Activated CD4-positive, alpha-beta T cell treated with anti-CD3 and anti-CD28 coated beads, Interleukin-2, amount 50 U/mL, for 24 hours (primary cell): Measurements from ENCODE around the gene RNF168.
"Not testable (repeated sequence)": the region's sequence is repeated elsewhere in the genome, so short reads cannot be mapped to it uniquely, and the experiment has no call there.

Experiments
- DNase-seq, 2 donors: peaks; one replicate each; pipeline ENCODE4 v3.0.0-alpha.2; 2020; ENCODE audit warnings: low read depth in 1 of 2, low spot score in 1 of 2

The RNF168 gene

GRCh38 chr3:196503196-196504076, at the start of gene RNF168:
Gene RNF168, minus strand, starts transcription at chr3:196503768. Its CDS starts 595 bp downstream, at chr3:196503173.
- DNase-seq, result peak; percentile 82 to 94

DNA sequence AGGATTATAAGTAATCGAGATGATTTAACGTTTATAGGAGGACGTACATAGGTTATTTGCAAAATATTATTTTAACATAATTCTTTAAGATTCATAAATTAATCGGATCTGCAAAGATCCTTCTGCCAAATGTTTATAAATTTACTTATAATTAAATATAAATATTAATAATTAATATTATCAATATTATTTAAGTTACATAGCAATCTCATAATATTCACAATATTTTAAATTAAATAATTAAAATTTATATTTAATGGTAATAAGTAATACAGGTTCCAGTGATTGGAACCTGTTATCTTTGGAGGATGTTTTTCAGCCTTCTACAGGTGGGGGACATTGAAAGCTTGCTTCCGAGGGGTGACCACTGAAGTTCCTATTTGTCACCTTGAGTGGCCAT, 48.7 kb upstream of the RNF168 start:
- no peak for DNase-seq

GRCh38 chr3:196550172-196550571, 46.6 kb upstream of the RNF168 start:
- not testable (repeated sequence) for DNase-seq

DNA sequence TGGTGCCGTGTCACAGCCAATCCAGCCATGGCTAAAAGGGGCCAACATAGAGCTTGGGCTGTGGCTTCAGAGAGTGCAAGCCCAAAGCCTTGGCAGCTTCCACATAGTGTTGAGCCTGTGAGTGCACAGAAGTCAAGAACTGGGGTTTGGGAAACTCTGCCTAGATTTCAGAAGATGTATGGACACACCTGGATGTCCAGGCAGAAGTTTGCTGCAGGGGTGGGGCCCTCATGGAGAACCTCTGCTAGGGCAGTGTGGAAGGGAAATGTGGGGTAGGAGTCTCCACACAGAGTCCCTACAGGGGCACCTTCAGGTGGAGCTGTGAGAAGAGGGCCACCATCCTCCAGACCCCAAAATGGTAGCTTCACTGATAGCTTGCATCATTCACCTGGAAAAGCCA, 45.7 kb upstream of the RNF168 start:
- not testable (repeated sequence) for DNase-seq

DNA sequence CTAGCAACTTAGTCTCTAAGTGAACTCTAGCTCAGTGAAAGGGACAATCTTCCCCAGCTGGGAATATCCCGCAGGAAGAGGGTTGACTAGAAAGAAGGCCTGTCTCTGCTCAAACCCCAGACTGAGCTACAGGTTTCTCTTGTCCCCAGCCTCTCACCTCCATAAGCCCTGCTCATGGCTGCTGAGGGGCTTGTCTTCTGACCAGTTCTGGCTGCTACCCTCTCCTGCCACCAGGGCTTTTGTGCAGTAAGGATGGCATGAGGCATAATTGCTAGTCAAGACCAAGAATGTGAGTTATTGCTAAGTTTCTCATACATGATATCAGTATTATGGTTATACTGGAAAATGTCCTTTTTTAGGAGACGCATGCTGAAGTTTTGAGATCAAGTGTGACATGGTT, 43.5 kb upstream of the RNF168 start:
- no peak for DNase-seq

DNA sequence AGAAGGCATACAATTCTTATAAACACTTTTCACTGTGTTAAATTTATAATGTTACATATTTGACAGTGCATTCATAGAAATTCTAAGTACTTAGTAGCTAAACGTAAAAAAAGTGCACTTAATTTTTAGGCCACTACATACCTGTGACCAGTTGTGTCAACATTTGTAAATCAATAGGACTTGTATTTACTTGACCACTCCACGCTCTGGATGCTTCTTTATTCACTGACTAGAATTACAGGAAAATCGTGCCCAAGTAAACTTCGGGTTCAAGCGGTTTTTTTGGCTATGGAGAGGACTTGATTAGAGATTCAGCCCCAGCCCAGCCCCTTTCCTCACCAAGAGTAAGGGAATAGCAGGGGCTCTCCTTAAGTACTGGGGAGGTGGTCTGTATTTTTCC, 43.0 kb upstream of the RNF168 start:
- DNase-seq, result no peak

DNA sequence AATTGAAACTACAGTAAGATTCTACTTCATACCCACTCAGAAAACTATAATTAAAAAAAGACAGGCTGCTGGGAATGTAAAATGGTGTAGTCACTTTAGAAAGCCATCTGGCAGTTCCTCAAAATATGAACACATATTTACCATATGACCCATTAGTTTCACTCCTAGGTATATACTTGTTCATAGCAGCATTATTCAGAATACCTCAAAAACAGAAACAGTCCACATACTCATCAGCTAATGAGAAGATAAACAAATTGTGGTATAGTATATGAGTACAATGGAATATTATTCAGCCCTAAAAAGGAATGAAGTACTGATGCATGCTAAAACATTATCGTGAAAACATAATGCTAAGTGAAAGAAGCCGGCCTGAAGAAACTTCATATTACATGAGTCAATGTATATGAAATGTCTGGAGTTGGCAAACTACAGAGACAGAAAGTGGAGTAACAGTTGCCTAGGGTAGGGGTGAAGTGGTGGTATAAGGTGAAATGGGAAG, 41.0 kb upstream of the RNF168 start:
- no peak for DNase-seq

- no peak for DNase-seq
These were observed 38.3 kb upstream of the RNF168 start for GRCh38 chr3:196541684-196542445.

GRCh38 chr3:196537319-196537984, 33.9 kb upstream of the RNF168 start:
- peak; percentile 33 to 44 for DNase-seq

DNA sequence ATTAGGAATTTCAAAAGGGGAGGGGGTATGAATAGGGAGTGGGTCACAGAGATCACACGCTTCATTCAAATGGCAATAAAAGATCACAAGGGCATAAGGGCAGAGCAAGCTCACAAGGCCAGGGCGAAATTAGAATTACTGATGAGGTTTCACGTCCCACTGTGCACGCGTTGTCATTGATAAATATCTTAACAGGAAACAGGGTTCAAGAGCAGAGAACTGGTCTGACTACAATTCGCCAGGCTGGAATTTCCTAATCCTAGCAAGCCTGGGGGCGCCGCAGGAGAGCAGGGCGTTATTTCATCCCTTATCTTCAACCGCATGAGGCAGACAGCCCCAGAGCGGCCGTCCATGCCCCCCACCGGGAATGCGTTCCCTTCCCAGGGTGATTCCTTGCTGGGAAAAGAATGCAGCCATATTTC, 29.7 kb upstream of the RNF168 start:
- DNase-seq, result no peak

- no peak for DNase-seq
These were observed 27.9 kb upstream of the RNF168 start for GRCh38 chr3:196531418-196531817.

GRCh38 chr3:196528639-196529233, 25.2 kb upstream of the RNF168 start:
- peak; percentile 75 to 77 for DNase-seq

DNA sequence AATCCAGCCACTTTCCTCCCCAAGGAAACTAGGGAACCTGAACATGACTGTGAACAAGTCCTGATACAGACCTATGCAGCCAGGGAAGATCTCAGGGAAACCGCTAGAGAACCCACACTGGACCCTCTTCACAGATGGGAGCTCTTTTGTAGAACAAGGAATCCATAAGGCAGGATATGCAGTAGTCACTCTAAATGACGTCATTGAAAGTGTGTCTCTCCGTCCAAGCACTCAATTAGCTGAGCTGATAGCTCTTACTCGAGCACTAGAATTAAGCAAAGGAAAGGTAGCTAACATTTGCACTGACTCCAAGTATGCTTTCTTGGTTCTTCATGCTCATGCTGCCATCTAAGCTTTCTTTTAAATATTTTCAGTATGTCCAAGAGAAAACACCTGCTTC, 21.6 kb upstream of the RNF168 start:
- no peak for DNase-seq

- DNase-seq, result no peak
These were observed 21.0 kb upstream of the RNF168 start for GRCh38 chr3:196524527-196524926.

GRCh38 chr3:196523841-196524240, 20.3 kb upstream of the RNF168 start:
- DNase-seq, result no peak

GRCh38 chr3:196521291-196521690, 17.7 kb upstream of the RNF168 start:
- not testable (repeated sequence) for DNase-seq

- no peak for DNase-seq
These were observed 16.1 kb upstream of the RNF168 start for GRCh38 chr3:196519718-196520082.

- DNase-seq, result peak; percentile 23 to 52
These were observed 15.6 kb upstream of the RNF168 start for GRCh38 chr3:196518966-196519717.

DNA sequence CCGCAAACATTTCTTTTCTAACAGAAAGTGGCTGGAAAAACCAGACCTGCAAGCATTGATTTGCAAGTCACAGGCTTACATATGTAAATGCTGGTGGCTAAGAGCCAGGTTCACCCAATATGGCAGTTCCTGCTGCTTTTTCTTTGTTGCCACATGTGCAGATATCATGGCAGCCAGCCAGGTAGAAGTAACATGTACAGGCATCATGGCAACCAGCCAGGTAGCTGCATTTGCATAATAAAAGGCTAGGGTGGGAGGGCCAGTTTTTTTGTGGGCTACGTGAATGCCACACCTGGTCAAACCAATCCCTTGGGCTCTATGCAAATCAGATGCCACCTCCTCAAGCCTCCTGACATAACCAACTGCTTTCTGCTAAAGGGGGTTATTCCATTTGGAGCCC, 14.4 kb upstream of the RNF168 start:
- no peak for DNase-seq

DNA sequence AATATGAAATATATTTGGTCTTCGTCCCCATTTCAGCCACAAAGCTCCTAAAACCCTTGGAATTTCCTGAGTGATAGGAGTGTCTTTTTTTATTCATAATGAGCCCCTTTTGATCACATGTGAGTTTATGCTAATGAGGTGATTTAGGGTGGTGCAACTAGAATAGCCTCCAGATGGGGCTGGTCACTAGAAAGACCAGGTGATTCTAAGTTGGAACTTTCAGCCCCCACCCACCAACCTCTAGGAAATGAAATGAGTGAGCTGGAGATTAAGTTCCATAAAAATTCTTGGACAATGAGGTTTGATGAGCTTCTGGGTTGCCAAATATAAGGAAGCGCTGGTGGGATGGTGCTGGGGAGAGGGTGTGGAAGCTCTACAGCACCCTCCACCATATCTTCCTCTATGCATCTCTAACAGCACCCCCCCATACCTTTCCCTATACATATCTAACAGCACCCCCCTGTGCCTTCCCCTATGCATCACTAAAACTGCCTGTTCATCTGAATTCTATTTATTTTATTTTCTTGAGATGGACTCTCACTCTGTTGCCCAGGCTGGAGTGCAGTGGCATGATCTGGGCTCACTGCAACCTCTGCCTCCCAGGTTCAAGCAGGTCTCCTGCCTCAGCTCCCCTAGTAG, 13.7 kb upstream of the RNF168 start:
- no peak for DNase-seq
